GM18861 (cell line): ENCODE measurements around the gene CRMP1.

ENCODE experiments used
- ATAC-seq: cut with Tn5 transposase; IDR thresholded peaks from one replicate; pipeline ENCODE4 v1.9.1; 2021; ENCODE audit not compliant: unreplicated experiment

The CRMP1 gene

DNA sequence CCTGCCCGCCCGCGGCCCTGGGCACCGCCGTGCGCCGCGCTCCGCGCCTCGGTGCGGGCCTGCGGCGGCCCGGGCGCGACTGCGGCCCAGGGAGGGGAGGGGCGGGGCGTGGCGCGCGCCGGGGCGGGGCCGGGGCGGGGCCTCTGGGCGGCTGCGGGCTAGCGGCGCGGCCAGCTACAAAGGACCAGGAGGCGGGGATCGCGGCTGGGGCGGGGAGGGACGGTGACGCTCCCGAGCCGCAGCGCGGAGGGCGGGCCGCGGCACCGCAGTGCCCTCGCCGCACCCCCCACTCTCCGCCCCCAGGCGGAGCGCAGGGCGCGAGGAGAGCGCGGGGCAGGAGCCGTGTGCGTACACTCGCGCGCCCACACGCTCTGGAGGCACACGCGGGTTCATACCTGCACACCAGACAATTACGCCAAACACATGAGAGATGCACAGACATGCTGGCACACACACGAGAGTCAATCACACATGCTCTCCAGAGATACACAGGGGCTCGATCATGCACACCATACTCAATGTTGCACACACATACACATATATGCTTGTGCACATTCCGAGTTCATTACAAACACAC is at the start of gene CRMP1:
Gene CRMP1, minus strand, starts transcription at position 83 of the 577 bp plus-strand sequence. CDS start 117 bp downstream, outside the sequence.
- no peak for ATAC-seq

DNA sequence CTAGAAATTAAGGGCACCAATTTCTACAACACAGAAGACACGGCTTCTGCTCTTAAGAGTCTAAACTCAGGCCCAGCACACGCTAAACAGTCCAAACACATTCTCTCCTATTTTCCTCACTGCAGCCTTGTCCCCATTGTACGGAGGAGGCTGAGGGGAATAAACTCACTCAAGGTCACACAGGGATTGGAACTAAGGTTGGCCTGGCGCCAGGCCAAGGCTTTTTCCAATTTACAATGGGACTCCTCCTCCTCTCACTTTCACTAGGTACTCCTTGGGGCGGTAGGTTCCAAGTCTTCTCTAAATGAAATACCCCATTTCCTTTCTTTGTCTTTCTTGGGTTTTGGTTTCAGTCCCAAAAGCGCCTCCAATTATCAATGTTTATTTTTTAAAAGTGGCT is 48.7 kb upstream of the CRMP1 start:
- ATAC-seq, result no peak

DNA sequence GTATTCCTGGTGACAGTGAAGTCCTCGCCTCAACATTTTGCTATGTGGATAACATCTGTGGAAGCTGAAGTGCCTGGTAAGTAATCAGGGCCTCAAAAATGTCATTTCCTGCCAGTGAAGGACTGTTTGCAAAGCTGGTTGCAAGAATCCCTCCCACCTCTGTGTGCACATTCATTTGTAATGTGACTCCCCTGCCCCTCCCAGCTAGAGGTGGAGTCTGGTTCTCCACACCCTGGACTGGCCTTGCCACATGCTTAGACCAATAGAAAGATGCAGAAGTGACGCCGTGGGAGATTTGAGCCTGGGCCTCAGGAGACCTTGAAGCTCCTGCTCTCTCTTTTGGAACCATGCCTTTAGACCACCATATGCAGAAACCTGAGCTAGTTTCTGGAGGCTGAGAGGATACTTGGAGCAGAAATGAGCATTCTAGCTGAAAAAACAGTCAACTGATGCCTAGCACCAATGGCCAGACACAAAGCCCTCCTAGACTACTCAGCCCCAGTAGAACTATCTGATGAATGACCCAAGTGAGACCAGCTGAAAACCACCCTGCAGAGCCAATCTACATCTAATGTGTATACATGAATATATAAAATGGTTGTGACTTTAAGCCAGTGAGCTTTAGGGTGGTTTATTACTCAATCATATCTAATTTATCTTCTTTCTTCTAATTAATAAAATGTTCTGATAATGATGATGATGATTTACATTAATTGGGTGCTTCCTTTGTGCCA is 47.8 kb upstream of the CRMP1 start:
- no peak for ATAC-seq

DNA sequence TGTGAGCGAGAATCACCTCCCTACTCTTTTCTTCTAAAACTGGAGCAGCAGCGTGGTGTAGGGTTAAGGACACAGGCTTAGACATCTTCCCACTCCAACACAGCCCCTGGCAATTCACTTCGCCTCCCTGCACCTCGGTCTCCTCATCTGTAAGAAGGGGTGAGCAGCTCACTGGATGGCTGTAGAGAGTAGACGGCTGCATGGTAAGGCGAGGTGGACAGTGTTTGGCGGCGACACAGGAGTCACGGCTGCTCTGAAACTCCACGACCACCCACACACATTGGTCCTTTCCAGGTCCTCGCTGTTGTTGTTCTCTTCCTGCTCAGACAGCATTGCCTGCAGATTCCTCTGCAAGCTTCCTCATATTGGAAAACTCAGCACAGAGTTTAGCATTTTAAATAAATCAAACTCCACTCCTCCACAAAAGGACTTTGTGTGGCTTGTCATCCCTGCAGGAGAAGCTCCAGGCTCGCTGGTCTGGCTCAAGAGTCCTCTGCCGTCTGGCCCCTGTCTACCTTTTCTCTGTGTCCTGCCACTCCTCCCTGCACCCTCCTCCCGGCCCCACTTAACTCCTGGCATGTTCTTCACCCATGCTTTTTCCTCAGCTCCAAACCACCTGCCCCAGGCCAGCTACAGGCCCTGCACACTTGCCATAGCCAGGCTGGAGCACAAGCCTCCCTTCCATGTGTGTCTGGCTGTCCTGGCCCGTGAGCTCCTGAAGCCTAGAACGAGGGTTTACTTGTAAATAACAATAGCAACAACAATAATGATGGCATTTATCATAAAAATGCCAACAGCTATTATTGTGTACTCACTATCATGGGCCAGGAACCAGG is 41.3 kb upstream of the CRMP1 start:
- no peak for ATAC-seq

DNA sequence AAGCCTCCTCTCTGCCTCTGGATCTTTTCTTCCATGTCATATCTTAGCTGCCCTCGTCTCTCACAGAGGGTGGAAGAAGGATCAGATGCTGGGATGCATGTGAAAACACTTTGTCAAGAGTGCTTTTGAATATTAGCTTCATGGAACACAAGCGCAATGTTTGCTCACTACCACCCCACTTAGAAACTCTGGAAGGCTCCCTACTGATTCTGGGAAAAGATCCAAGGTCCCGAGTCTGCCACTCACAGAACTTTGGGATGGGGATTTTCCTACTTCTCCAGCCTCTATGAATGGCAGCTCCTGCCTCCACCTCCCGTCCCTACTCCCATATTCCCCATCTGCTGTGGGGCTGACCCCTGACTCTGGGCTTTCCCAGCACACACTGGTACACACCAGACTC is 40.2 kb upstream of the CRMP1 start:
- no peak for ATAC-seq

DNA sequence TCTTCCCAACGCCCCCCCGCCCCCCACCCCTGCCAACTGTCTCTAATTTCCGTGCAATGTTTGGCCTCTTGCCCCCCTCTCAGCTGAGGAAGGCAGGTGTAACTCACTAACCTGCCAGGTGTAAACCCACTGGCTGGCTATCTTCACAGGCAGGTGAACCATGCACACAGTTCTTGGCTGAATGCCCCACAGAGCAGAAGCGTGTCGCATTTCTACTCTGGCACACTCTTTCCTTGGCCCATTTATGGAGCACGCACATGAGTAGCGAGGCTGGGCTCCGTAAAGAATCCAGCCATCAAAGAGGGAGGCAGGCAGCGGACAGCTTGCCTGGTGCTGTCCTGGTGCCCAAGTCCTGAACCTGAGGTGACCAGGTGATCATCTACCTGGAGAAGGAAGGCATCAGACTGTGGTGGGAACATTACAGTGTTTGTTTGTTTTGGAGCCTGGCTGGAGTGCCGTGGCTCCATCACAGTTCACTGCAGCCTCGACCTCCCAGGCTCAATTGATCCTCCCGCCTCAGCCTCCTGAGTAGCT is 39.2 kb upstream of the CRMP1 start:
- ATAC-seq, result no peak

DNA sequence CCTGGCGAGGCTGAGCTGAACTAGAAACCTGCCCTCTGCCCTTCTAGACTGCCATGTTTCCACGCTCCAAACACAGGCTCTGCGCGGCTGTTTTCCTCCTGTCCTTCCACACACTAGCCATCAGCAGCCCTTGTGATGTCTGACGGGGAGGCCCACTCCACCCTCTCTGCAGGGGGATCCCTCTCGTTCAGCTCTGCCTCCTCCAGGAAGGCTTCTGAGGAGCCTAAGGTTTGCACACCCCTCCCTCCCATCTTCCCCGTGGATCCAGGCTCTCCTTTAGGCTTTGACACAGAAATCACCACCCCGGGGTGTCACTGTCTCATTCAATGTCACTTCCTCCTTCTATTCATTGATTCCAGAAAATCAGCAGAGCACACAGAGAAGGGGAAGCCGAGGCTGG is 38.6 kb upstream of the CRMP1 start:
- ATAC-seq, result no peak

DNA sequence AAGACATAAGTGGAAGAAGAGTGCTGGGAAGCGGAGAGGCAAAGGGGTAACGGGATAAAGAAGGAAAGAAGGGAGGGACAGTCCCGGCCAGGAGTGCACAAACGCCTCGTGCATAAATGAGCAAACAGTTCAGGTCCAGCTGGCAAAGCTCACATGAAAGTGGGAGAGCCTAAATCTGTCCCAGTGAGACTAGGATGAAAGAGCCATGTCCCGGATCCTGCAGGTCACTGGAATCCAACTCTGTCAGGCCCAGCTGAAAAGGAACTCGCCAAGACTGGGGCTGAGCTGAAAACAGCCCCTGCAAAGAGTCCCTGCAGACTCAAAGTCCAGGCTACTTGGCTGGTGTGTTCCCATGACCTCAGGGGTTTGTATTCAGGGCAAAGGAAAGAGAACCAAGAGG is 38.0 kb upstream of the CRMP1 start:
- no peak for ATAC-seq

DNA sequence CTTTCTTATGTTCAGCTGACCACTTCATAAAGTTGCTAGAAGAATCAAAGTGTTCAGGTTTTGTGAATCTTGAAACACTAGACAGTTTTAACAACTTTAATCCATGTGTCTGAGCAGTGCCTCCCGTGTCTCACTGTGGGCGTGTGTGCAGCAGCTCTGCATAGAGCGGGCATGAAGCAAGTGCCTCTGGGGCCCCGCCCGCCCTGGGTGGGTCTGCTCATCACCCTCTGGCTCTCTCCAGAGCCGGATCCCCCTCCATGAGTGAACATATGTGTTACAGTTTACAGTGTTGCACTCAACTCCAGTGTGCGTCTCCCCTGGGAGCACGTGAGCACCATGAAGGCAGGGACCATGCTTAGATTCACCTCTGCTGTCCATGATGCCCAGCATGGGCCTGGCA is 37.6 kb upstream of the CRMP1 start:
- ATAC-seq, result no peak

DNA sequence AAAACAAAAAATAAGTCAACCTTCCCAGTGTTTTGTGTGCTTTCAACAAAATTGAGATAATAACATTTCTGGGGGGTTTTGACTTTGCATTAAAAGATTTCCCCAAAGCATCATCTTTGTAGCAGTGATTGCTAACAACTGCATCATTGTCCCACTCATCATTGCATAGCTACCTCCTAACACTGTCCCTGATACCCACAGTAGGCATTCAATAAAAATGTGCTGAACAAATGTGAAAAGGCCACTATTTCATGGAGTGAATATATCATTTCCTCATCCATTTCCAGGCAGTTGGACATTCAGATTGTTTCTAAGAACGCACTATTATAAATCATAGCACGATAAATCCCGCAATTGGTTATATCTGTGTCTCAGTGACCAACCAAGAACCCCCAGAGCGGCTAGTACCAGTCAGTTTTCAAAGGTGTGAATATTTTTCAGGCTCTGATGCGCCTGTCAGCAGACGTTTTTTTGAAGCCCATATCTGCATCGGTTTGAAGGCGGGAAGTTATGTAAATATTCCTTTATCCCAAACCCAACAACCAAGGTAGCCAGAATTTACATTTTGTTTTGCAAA is 36.0 kb upstream of the CRMP1 start:
- no peak for ATAC-seq

DNA sequence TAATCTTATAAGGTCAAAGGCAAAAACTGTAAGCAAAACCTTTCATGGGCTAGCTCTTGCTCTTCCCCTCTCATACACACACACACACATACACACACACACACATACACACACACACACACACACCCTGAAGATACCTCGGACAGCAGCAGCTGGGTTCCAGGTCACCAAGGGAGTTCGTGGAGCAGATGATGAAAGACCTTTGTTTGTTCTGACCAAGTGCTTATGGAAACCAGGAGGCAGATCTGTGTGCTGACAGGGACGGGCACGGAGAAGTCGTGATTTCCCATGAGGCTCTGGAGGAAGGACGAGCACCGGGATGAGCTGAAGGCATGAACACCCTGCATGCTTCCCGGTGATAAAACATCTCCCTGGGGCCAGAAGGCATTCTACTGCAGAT is 35.4 kb upstream of the CRMP1 start:
- no peak for ATAC-seq

DNA sequence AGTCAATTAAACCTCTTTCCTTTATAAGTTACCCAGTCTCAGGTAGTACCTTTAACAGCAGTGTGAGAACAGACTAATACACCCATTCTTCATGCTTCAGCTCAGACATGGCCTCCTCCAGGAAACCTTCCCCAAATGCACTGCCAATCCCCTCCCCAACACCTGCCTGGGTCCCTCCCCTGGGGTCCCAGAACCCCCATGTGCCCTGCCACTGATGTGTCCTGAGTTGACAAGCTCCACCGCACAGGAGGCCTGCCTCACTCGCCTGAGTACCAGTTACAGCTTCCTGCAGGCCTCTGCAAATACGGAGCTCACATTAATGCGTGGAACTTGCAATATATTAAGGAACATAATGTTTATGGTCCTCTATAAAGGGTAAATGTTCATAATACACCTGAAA is 34.9 kb upstream of the CRMP1 start:
- no peak for ATAC-seq

DNA sequence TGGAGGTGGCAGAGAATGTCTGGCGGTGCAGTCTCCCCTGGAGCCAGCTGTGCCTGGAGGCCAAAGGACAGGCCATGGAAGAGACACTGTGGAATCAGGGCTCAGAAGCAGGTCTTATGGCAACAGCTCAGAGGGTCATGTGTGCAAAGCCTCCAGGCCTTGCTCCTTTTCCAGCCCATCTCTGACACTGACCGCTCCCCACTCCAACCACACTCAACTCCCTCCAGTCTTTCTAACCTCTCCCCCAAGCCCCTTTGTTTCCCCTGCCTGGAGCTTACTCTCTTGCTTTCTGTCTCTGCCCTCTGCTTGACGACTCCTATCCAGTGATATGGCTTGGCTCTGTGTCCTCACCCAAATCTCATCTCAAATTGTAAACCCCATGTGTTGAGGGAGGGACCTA is 34.2 kb upstream of the CRMP1 start:
- no peak for ATAC-seq

DNA sequence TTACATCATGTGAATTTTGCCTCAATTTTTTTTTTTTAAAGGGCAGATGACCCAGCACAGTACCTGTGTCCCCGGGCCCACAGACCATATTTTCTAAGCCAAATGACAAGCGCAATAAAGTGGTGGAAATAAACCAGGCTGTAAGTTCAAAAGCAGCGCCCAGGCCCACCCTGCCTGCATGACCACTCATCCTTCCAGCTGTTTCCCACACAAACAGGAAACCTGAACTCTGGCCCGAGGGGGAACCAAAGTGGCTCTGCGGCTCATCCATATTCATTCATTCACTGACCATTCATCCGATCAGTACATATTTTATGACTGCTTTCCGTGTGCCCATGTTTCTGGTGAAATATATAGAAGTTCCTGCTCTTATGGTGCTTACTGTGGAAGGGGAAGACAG is 33.7 kb upstream of the CRMP1 start:
- no peak for ATAC-seq

DNA sequence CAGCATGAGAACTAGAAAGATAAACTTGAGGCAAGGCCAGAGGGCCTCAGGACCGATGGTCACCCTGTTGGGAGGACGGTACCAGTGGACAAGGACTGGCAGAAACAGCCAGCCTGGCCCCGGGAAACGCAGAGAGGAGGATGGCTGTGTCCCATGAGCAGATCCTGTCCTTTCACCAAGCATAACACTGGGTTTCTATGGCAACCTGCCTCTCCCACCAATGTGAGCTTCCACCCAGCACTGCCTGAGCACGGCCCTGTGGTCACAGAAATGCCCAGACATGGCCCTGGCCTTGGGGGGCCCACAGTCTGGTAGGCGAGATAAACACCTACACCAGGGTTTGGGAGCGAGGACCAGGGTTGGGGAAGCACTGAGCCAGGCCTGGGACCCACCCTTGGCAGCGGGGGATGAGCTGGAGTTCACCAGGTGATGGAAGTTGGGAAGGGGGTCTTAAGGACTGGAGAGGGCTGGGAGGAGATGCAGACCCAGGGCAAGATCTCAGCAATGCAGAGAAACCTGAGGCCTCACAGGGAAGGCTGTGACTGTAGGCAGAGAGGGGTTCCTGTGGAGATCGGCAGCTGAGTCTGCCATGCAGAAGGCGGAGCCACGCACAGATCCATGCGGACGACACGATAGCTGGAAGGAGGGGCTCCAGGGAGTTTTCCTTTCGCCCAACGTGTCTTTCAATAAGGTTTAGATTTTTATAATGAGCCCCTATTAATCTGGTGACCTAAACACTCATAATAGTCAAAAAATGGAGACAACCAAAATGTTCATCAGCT is 32.7 kb upstream of the CRMP1 start:
- ATAC-seq, result no peak

DNA sequence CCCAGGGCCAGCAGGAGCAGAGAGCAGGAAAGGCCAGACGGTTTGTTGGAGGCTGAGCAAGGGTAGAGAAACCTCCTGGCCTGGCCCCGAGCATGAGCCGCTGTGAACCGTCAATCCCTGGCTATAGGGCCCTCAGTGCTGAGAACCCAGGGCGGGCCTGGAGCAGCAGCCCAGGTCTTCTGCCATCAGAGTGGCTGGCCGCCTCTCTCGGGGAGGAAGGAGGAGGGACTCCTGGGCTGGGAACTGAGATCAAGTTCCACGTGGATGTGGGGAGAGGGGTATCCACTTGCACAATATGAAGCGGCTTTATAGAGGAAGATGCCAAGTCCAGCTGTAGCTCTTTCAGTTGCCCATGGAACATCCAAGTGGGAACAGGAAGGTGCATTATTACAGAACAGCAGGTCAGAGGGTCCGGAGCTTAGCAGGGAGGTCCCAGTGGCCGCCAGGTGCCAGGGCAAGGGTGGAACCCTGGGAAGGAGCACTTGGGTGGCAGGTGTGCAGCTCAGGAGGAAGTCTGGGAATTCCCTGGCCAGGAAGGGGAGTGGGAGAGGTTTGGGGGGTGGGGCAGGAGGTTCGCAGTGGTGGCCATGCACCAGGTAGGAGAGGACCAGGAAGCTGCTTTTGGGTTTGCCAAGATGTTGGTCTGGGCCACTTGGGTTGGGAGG is 31.7 kb upstream of the CRMP1 start:
- no peak for ATAC-seq

DNA sequence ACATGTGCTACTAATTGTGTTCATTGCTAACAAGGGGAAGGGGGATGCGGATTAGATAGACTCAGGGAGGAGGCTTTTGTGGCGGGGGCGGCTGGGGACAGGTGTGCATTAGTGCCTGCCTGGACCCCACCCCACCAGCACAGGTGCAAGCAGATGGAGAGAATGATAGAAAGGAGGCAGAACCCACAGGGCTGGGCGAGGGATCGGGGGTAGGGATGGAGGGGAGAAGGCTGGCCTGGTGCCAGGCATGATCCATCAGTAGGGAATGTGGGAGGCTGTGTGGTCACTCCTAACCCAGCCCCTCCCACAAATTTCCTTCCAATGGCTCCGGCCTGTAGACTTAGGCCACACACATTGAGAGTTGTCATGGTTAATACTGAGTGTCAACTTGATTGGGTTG is 30.5 kb upstream of the CRMP1 start:
- ATAC-seq, result no peak

DNA sequence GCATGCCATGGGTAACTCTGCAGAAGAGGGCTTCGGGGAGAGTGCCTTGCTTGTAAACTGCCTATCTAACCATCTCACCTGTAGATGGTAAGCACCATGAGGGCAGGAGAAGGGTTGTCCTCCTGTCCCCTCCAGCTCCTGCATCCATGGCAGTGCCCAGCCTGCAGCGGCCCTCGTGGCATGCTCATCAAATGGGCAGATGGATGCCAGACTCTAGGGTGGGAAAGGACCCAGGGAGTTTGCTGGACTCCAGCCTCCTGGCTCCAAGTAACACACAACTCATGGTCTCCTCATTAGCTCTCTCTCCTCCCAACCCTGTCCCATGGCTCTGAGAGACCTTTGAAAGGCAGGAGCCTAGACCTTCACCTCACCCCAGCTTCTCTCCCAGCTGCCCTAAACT is 29.7 kb upstream of the CRMP1 start:
- ATAC-seq, result no peak

DNA sequence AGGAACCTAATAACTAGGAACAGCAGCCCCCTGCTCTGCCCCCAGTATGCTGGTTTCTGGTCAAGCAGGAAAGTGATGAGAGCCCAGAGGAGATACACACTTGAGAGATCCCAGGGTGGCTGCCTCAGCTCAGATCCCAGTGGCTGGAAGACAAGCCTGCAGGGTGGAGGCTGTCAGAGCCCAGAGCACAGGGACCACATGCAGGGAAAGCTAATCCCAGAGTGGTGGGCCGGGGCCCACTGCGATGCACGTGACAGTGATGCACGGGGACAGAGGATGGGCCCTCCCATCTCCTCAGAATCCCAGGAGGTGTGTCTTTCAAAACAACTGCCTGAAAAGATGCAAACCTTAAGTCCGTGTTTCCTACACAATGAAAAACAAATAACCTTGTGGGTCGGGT is 29.1 kb upstream of the CRMP1 start:
- no peak for ATAC-seq
